ENCODE results near the gene FAM241B.

Gene FAM241B

DNA sequence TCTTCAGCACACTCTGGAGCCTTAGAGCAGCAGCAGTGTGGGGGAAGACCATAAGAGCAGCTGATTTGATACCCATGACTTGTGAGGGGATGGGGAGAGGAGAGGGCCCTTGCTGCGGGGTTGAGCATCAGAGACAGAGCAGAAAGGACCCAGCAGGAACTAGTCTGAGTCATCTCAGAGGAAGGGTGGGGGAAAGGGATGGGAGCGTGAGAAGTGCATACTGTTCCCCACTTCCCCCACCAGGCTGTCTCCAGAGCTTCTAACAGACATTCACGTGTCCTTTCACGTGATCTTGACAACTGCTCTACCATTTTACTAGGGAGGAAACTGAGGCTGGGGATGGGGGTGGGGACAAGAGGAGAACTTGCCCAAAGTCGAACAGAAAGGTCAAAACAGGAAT is 38.7 kb downstream of the FAM241B start:
- no peak for DNase-seq

DNA sequence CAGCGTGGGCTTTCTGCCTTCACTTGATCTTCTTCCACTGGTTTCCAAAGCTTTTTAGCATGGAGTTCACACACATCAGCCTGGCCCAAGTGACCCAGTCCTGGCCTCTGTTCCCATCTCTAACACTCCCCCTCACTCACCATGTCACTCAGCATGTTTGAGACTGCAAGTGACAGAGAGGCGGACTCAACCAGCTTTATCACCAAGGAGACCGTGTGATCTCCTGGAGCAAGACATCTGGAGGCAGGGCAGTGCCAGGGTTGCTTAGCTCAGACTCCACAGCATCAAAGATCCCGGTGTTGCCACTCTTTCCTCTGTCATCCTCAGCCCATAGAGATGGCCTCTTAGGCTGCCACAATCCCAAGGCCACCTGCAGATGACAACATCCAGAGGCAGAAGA is 39.4 kb downstream of the FAM241B start:
- DNase-seq = no peak

DNA sequence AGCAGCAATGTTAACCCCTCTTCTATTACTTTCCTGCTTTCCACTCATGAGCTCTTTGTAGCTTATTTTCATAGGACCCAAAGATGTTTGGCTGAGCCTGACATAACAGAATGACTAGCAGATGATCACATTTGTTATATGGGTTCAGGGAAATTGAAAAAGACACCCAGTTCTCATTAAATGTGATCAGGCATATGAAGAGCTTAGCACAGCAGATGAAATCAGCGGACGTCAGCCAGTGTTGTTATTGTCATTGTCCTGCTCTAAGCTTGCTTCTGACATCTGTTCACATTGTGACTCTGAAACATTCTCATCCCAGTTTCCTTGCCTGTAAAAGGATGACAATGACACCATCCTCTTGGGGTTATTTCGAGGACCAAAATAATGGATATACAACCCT is 43.5 kb downstream of the FAM241B start:
- no peak for DNase-seq

DNA sequence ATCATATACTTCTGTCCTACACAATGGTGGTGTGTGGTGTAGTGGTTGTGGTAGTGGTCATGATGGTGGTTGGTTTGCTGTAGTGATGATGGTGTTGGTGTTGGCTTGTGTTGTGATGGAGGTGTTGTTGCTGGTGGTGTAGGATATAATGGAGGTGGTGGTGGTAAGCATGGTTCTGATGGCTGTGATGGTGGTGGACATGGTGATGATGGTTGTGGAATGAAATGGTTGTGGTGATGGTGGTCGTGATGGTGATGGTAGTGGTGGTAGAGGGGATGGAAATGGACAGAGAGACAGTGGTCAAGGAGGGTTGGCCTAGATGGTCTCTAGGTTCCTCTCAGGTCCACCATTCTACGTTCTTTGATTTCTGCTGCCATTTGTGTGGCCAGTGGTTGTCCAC is 44.7 kb downstream of the FAM241B start:
- DNase-seq = no peak

GRCh38 chr10:69676301-69676700 is 46.3 kb downstream of the FAM241B start:
- DNase-seq = no peak

GRCh38 chr10:69677985-69678654 is 48.1 kb downstream of the FAM241B start:
- DNase-seq = no peak

DNA sequence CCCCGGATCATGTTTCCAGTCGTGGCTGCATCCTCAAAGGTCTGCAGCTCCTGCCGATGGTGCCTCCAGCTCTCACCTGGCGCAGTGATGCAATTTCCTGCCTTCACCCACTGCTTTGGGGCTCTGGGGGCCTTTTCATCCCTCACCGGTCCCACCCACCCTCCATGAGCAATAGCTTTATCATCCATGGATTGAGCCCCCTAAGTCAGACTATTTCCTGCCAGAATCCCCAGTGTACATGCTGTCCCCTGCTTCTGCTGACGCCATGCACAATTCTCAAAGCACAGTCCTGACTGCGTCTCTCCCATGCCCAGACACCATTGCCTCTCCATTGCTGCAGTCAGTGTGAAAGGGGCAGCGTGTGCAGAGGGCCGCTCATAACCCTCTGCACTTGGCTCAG is 49.7 kb downstream of the FAM241B start:
- no peak for DNase-seq

DNA sequence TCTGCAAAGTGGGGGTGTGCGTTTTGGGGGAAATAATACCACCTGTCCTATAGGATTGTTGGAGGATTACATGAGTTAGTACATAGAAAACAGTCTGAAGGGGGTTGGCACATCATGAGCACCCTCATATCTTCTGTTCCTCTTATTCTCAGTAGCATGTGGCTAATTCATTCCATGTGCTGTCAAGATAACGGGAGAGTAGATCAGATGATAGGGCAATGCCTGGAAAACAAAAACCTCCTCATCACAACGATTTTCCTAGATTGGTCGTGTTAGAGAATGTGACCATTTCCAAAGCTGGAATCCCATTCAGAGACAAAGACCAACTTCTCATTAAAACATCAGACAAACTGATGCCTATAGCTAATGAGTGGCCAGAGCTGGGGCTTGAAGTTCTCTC is 50.6 kb downstream of the FAM241B start:
- DNase-seq = no peak

- DNase-seq = no peak
These were observed 51.4 kb downstream of the FAM241B start for GRCh38 chr10:69681436-69681835.

GRCh38 chr10:69682955-69683474 is 53.0 kb downstream of the FAM241B start:
- no peak for DNase-seq
